ENCODE measurements around the gene LMO4.

The LMO4 gene

DNA sequence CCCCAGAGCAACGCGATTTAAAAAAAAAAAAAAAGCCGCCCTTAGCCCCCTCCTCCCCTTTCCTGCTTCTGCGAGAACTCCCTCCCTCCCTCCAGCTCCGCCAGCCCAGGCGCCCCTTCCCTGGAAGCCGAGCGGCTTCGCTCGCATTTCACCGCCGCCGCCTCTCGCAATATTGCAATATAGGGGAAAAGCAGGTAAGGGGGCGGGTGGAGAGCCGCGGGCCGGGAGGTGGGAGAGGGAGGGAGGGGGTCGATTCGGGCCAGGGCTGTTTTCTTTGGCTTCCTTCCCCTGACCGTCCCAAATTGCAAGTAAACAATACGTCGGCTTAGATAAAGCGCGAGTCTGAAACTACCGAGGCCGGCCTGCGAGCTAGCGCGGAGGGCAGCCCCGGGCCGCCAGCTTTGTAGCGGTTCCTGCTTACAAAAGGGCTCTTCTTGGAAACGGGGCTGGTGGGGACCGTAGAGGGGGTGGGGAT lies 408 bp downstream of the LMO4 start:
- no peak for ATAC-seq

DNA sequence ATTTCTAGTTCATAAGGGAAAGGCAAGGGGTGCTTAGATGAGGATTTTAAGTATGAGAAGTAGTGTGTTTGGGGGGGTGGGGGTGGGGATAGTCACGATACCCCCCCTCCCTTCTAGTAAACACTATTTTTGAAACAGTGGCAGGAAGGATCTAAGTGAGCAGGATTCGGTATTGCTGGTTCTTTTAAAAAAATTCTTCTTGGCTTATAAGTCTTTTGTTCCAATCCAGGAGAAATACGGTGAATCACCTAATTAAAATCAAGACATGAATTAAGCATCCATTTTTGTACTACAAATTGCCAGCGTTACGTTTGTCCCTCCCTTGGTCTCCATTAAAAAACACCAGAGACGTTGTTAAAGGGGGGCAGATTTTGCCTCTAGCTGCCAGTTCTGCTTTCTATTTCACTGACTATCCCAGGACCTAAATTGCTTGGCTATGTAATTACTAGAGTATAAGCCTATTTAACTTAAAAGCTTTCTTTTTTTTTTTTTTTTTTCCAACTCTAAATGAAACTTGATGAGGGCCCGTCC lies 911 bp downstream of the LMO4 start:
- no peak for ATAC-seq

DNA sequence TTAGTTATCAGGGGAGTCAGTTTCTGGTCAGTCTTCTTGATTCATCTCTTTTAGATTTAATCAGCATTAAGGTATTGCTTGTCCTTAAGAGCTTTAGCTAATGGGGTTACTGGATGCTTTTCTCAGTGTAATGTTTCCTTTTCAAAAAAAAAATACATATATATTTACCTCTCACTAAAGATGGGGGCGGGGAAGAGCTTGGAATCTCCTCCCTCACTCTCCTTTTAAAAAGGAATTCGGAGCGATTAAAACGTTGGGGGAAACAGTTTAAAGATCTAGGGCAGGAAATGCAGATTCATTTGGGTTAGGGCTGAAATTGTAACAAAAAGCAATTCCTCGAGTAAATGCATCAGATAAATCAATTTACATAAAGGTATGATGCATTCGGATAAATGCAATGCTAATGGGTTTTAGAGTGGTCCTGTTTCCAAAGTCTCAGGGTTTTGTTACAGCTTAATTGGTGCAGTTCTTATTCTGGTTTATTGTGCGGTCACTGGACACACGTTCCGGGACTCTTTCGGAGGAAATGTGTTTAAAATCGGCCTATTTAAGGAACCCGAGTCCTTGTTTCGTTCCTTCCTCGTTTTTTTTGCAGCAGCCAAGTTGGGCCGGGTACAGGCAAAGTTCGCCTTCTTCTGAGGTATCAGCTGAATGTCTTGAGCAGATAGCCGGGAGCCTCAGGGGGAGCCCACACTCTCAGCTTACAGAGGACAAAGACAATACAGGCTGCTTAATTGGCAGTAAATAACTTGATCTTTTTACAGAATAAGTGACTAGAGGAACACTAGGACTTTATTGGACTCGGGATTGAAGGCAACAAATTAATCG lies 1.6 kb downstream of the LMO4 start:
- no peak for ATAC-seq

DNA sequence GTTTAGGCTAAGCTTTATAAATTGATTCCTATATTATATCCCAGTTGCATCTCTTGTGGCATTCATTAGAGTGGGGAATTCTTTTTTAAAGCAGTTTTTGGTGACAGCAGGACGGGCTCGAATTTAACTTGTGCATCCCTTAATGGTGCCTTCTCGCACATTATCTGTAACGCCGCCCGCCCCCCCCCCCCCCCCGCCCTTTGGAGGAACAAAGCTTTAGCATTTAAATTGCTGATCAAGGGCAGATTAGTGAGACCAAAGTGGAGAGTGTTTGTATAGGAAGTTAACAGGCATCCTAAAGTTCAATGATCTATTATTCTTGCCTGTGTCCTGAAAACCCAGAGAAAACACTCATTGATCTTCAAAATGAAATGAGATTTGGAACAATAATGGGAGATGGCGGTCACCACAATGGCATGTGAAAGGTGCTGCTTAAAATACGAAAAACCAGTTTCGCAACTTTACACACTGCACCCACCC lies 2.2 kb downstream of the LMO4 start:
- no peak for ATAC-seq

DNA sequence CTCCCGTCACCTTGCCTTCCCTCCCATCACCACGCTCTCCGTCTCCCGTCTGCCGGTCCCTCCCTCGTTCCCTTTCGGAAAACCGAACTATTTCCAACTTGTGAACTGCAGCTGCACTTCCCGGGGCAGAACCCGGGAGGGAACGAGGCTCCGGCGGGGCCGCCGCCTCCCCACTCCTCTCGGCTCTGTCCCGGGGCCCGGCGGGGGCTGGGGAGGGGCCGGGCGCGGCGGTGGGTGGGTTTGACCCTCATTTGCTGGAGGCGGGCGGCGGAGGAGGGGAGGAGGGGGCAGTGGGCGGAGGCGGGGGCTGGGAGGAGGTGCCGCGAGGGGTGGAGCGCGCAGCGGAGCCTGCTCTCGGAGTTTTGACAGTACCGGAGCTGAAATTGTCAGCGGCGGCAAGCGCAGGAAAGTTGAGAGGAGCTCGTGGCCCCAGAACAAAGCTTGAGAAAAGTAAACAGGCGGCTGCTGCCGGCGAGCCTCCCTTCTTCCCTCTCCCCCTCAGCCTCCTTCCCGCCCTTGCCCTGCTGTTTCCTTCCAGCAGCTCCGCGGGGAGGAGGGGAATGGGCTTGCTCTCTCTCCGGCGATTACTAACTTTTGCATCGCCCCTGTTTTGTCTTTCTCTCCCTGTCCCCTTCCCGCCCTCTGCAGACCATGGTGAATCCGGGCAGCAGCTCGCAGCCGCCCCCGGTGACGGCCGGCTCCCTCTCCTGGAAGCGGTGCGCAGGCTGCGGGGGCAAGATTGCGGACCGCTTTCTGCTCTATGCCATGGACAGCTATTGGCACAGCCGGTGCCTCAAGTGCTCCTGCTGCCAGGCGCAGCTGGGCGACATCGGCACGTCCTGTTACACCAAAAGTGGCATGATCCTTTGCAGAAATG lies 2.9 kb downstream of the LMO4 start:
- no peak for ATAC-seq

DNA sequence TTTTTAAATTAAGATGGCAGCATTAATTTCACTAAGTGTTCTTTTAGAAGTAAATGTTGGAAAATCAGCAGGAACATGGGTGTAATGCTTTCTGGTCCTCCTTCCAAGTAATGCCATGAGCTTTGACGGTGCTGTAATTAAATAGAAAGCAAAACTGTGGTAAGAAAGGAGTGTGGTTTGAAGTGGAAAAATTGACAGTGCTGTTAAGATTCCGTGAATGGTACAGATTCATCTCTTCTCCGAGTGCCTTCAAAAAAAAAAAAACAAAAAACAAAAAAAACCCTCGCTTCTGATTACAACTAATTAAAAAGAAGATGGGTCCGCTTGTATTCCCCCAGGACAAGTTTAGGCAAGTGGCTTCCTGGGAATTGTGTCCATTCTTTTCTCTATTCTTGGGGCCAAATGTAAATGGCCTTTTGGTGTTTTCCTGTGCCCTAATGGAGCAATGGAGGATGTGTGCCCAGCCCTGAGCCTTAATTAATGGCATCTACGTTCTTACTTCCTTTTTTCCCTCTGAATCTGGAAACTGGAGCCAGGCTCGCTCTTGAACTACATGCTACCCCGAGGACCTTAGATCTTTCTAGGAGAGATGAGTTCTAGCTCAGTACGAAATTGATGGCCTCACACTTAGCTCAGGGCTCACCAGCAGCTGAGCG lies 5.1 kb downstream of the LMO4 start:
- ATAC-seq: peak; percentile 52 to 67

DNA sequence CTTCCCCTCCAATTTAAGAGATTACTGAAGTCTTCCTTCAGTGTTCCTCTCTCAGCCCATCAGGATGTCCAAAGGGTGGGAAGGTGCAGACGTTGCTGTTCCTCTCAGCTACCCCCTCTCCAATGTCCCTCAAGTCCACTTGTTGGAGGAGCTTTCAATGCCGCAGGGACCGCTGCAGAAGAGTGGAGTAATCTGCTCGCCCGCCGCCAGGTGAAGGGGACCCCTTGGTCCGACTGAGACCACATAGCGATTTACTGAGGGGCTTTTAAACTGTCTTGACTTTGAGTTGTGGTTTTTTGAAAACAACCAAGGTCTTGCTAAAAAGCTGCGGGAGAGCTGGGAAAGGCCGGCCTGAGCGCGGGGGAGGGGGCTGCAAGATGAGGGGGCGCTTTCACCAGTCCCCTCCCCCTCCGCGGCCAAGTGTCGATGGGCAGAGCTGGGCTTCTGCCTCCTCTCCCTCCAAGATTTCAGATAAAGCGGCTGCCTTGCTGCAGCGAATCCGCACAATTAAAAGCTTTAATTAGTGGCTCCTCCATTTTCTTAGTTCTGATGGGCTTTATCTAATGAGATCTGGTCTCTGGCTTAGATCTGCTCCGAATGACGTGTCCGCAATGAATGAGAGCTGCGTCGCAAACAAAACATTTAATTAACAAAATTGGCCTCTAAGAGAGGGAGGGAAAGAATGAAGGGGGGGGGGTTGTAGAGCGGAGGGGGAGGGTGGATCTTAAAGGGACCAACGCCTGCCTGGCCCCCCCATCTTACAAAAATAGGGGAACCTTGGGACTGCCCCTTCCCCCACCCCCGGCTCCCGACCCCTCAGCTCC lies 5.9 kb downstream of the LMO4 start:
- peak; percentile 5 to 19 for ATAC-seq

DNA sequence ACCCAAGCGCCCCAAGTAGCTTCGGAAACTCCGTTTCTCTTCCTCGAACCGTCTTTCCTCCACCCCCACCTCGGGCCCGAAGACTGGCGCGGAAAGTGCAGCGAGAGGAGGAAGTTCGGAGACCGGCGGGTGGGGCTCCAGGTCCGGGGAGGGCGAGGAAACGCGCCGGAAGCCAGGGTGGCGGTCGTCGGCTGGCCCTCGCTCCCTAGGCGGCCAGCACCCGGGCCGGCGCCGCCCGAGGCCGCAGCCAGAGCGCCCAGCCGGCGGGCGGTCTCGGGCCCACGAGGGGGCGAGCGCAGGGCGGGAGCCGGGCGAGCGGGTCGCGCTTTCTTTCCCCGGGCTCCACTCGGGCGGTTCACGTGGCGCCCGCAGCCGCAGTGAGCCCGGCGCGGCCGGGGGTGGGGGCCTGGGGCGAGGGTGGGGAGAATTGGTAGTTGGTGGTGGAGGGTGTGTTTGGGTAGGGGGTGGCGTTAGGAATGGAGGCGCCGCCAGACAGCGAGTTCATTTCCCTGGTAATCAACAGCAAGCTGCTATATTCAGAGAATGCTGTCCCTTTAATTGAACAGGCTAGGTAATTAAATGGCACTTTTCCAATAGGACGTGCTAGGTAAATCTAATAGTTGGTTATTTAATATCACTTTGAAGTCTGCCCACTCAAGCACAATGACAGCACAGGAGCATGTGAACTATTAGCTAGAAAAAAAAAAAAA lies 6.7 kb downstream of the LMO4 start:
- peak; percentile 26 to 33 for ATAC-seq

DNA sequence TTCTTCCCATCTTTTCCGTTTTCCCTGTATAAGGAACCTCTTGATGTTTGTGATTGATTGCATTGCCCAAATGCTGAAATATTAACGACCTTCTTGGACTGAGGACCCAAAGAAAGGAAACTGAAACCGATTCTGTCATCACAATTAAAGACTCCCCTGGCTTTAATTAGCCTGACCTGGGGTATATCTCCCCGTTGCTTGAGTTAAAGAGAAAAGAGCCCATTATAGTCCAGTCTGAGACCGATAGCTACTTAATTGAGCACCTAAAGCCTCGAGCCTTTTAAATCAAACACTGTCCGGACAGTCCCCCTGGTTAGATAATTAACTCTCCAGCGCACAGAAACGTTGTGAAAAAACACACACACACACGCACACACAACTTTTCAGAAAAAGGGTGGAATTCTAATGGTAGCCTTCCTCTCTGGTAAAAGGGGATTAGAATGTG lies 8.0 kb downstream of the LMO4 start:
- no peak for ATAC-seq

DNA sequence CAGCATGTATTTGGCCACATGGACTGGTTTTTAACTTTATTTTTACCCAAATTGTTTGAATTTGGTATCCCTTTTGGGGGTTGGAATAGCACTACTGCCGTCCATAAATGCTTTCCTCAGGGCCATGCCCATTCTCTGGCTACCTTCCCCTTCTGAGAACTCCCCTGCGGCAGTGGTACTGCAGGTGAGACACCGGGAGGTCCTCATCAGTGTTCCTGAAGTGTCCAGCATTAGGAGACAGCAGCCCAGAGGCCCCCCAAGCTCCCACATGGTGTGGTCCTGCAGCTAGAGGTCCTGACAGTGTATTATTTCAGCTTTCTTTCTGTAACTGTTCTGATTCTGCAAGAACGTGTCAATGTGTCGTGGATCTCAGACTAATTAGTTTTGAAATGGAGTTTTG lies 8.9 kb downstream of the LMO4 start:
- no peak for ATAC-seq

DNA sequence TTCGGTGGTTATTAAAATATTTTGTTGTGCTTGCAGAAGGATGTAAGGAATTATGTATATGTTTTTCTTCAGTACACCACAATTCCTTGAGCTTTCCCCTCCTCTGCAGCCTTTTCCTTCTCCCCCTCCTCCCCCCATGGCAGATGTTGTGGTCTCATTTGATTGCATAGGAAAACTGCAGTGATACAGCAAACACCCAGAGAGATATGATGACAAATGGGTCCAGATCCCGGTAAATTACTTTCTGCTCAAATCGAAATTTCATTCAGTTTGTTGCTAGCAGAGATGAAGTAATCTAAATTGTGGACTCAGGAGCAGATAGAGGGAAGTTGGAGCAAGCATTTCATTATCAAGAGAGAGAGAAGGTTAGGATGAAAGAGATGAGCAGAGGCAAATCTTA lies 9.9 kb downstream of the LMO4 start:
- no peak for ATAC-seq

DNA sequence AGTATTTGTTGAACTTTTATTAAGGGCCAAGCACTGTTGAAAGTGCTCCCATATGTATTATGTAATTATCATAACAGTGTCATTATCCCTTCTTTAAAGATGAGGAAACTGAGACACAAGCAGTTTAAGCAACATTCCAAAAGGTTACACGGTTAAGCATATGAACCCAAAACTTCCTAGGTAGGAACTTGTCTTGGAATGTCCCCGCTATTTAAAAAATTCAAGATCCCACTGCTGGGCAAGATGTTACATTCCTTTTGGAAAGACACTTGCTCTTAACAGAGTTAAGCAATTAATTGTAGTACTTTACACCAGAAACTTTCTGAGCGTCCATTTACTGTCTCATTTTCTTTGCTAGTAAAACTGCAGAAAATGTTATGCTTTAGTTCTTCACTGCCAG lies 15.6 kb downstream of the LMO4 start:
- ATAC-seq: no peak

DNA sequence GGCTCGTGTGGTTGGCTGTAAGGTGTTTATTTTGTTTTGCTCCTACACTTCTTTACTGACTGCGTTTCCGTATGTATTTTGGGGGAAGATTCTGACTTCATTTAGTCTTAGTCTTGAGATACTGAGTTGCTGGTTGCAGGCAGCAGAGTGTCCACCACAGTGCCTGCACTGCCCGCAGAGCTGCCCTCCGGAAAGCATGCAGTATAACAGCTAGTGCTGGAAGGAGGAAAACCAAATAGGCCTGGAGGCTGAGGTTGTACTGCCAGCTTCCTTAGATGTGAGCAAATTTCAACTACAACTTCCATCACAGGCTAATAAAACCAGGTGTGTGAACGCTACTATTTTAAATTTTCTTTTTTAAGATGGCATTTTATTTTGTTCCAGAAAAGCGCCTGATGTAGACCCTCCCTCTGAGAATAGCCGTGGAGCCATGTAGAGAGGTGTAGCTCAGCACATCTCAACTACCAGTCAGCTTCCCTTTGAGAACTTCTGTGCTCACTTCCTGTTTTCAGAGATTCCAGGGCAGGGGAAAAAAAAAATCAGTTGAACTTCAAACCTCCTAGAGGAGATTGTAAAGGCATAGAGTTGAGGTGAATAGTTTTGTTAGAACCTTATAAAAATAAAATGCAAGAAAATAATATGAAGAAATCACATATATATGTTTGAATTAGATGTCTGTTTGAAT lies 17.6 kb downstream of the LMO4 start:
- ATAC-seq: no peak

DNA sequence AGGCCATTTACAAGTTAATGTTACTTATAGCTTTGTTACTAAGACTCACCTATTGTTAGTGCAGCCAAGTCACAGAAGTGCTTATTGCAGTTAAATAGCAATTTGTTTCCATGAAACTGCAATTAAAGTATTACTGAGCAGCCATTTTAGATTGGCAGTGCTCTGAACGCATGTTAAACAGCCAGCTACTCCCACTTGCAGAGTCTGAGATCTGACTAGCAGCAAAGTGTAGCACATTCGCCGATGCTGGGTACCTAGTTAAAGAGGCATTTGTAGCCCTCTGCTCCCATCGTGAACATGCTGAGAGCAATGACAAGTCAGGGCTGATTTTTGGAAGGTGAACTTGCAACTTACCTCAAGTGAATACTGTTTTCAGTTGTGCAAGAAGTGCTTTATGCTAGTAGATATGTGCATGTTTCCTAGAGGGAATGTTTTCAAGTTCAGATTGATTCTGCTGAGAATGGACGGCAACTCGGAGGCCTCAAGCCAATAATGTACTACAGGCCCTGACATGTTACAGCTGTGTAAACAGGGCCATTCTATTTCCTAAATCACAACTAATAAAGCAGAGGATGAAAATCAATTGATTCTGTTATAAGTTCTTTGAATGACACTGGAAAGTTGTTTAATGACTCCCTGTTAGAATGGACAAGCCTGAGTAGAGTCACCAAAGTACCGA lies 19.8 kb downstream of the LMO4 start:
- ATAC-seq: no peak

DNA sequence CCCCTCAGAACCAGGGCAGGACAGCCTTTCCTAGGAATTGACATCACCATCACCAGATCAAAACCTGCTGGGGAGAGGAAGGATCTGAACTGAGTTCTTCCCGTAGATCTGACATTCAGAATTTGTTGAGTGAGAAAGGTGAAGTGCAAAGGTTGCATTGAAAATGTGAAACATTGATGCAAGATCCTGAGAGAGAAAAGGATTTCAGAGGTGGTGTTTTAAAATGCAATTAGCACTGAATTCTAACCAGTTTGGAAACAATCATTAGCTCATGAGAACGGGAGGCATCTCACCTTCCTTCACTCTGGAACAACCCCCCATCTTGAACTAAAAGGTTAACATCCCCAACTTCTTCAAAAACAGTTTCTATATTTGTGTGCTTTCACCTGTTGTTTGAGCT lies 20.4 kb downstream of the LMO4 start:
- no peak for ATAC-seq

DNA sequence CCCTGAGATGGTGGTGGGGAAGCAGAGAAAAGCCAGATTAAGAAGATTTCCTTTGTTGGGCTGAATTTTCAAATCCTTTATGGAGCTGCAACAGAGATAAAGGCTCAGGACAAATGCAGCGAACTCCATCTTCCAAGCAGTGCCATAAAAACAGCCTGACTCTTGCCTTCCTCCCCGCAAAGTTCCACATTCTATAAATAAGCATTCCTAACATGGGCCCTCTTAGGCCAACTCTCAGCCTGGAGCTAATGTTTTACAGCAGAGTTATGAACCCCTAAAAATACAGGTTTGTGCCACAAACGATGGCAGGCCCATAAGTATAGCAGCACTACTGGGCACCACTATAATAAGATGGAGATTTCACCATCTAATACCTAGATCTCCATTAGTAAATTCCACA lies 27.2 kb downstream of the LMO4 start:
- ATAC-seq: no peak

DNA sequence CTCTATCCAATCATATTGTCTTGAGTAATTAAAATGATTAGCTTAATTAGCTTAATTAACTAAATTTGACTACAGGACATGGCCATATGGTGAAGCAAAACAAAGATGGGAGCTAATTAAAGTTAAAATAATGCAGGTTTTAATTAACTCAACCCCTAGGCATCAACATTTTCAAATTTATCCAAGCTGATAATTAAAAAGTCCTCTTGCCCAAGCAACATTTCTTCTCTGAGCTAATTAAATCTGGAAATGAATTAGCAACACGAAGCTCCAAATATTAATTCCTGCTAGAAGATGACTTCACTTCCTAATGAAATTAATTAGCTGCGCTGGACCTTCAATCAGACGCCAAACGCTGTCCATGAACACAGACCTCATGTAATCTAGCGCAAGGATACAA lies 27.9 kb downstream of the LMO4 start:
- ATAC-seq: no peak

DNA sequence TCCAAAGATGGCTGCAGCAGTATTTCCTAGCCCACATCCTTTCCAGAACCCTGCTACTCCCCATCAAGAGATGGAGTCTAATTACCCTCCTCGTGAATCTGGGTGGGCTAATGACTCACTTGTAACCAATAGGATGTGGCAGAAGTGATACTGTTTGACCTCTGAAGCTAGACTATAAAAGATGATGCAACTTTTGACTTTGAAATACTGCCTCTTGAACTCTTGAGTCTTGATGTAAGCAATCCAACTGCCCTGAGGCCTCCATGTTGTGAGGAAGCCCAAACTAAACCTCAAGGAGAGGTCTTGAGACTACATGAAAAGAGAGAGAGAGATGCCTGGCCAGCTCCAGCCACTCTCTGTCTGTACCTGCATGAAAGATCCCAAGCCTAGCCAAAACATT lies 29.5 kb downstream of the LMO4 start:
- no peak for ATAC-seq

DNA sequence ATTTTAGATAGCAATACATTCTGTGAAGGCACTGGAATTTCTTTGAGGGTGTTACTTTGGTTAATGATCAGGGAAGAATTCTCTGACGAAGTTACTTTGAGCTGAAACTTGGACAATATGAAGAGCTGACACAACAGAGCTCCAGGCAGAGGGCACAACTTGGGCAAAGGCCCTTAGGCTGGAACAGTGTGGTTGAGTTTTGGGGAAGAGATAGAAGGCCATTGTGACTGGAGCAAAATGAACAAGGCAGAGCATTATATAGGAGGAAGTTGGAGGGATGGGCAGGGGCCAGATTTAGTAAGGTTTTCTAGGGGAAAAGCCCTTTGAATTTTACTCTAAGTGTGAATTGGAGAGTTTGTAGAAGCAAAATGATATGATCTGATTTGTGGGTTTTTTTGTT lies 30.9 kb downstream of the LMO4 start:
- ATAC-seq: no peak

Data from activated CD4-positive, CD25-positive, alpha-beta regulatory T cell treated with anti-CD3 and anti-CD28 coated beads, Interleukin-2, amount 50 U/mL, for 24 hours (primary cell).